GM12878 (cell line): Measurements from ENCODE around the gene OTULIN. TPM values are rescaled to one million over a fixed set of nuclear protein-coding genes. Genes with fewer than 3 reads are reported as not detected.

ENCODE experiments used
- ATAC-seq: fragments of 200-7000 bp; cut with Tn5 transposase; 3 replicates; pipeline ENCODE4 v1.9.1; 2020; ENCODE audit warnings: mild to moderate bottlenecking, moderate library complexity
- BruUV-seq: library from RNA; stranded (reverse); fragments of 400-500 nt; replicated peaks from 2 replicates; lab custom pipeline; 2021; lab: Mats Ljungman, UMichigan
- CTCF ChIA-PET: fragments of 300-600 bp; sonication (Branson Sonifier 250); formaldehyde crosslinking; extraction: SDS; loops from one replicate; lab custom pipeline; 2021; ENCODE audit warnings: inconsistent platforms; lab: Yijun Ruan, JAX
- POLR2A ChIA-PET: fragments of 350-600 bp; formaldehyde crosslinking; extraction: SDS; loops from one replicate; lab custom pipeline; 2021; ENCODE audit warnings: inconsistent platforms; lab: Charles Lee
- RAD21 ChIA-PET: fragments of 300-600 bp; sonication (Branson Sonifier 250); formaldehyde crosslinking; loops from one replicate; lab custom pipeline; 2023; ENCODE audit warnings: antibody characterized with exemption; ENCODE audit not compliant: unreplicated experiment; lab: Charles Lee
- SMC1A ChIA-PET: fragments of 300-600 bp; sonication (Branson Sonifier 250); formaldehyde crosslinking; loops from one replicate; lab custom pipeline; 2023; ENCODE audit not compliant: unreplicated experiment, uncharacterized antibody; lab: Charles Lee
- DNase-seq: peaks from one replicate; pipeline ENCODE4 v3.0.0-alpha.2; 2011; ENCODE audit warnings: low read depth, low spot score
- FAIRE-seq: peaks from 3 replicates; lab custom pipeline; 2011; peaks lifted over from hg19 to GRCh38; lab: Jason Lieb, UNC
- H2AFZ ChIP-seq: 2 replicates; pipeline ENCODE4 v1.6.0; 2011; ENCODE audit warnings: low read depth, low read length, control low read depth; ENCODE audit not compliant: control insufficient read depth
- H3K27ac ChIP-seq: 2 replicates; pipeline ENCODE4 v1.5.1; 2011; ENCODE audit warnings: control low read depth; ENCODE audit not compliant: control insufficient read depth, insufficient read depth
- H3K27me3 ChIP-seq, 2 experiments: replicated peaks in 1 of 2; 2 replicates each; pipeline versions ENCODE4 v1.6.0 to v1.6.1; 2011; ENCODE audit warnings: low read length in 1 of 2; ENCODE audit not compliant: control insufficient read depth in 2 of 2, insufficient read depth in 2 of 2
- H3K36me3 ChIP-seq, 2 experiments: 2 replicates each; pipeline ENCODE4 v1.5.1; 2011; ENCODE audit warnings: low read length in 1 of 2; ENCODE audit not compliant: control insufficient read depth in 2 of 2, insufficient read depth in 2 of 2
- H3K4me1 ChIP-seq: 2 replicates; pipeline ENCODE4 v1.6.1; 2011; ENCODE audit warnings: mild to moderate bottlenecking, low read length, moderate library complexity, mixed read lengths; ENCODE audit not compliant: control insufficient read depth, insufficient read depth
- H3K4me2 ChIP-seq: 2 replicates; pipeline ENCODE4 v1.6.0; 2011; ENCODE audit warnings: control low read depth; ENCODE audit not compliant: control insufficient read depth, insufficient read depth
- H3K4me3 ChIP-seq: fragments of 200-600 bp; sonication (generic); 2 replicates; pipeline ENCODE4 v1.5.1; 2016
- H3K79me2 ChIP-seq: 2 replicates; pipeline ENCODE4 v1.6.0; 2011; ENCODE audit warnings: low read length; ENCODE audit not compliant: control insufficient read depth, insufficient read depth
- H3K9ac ChIP-seq: 2 replicates; pipeline ENCODE4 v1.8.0; 2011; ENCODE audit warnings: low read length, control low read depth, mixed read lengths; ENCODE audit not compliant: control insufficient read depth, insufficient read depth
- H3K9me3 ChIP-seq: replicated peaks from 3 replicates; pipeline ENCODE4 v1.5.1; 2011; ENCODE audit warnings: mild to moderate bottlenecking, low read length; ENCODE audit not compliant: control insufficient read depth, insufficient read depth
- H4K20me1 ChIP-seq: 2 replicates; pipeline ENCODE4 v1.6.0; 2011; ENCODE audit not compliant: control insufficient read depth, insufficient read depth
- CHD2 ChIP-seq: IDR thresholded peaks from 2 replicates; pipeline ENCODE4 v1.6.1; 2011; ENCODE audit warnings: low read depth, low read length, improper control_type of control experiment, borderline replicate concordance
- ELK1 ChIP-seq: IDR thresholded peaks from 2 replicates; pipeline ENCODE4 v1.6.1; 2012; ENCODE audit warnings: low read depth, low read length, improper control_type of control experiment
- EP300 ChIP-seq, 2 experiments: fragments of 150-350 bp in 1 of 2; IDR thresholded peaks; 2 replicates each; pipeline ENCODE4 v1.6.1; 2011 to 2012; ENCODE audit warnings: low read depth in 2 of 2, low read length in 2 of 2, borderline replicate concordance in 1 of 2, improper control_type of control experiment in 1 of 2, inconsistent platforms in 1 of 2; ENCODE audit not compliant: control insufficient read depth in 1 of 2
- FOXM1 ChIP-seq: IDR thresholded peaks from 2 replicates; pipeline ENCODE4 v1.6.1; 2012; ENCODE audit warnings: low read depth, mild to moderate bottlenecking, inconsistent platforms, low read length, moderate library complexity
- IKZF2 ChIP-seq, 2 experiments: fragments of 450-650 bp; IDR thresholded peaks; 2 replicates each; pipeline ENCODE4 v1.6.1; 2017; ENCODE audit warnings: mild to moderate bottlenecking in 2 of 2, moderate library complexity in 2 of 2
- MEF2A ChIP-seq: IDR thresholded peaks from 2 replicates; pipeline ENCODE4 v1.6.1; 2011; ENCODE audit warnings: low read depth, mild to moderate bottlenecking, low read length, moderate library complexity; ENCODE audit not compliant: insufficient read depth
- MLLT1 ChIP-seq: fragments of 450-650 bp; IDR thresholded peaks from 2 replicates; pipeline ENCODE4 v1.6.1; 2016; ENCODE audit warnings: mild to moderate bottlenecking
- NBN ChIP-seq: fragments of 450-650 bp; IDR thresholded peaks from 2 replicates; pipeline ENCODE4 v1.6.1; 2016
- POU2F2 ChIP-seq: IDR thresholded peaks from 3 replicates; pipeline ENCODE4 v1.6.1; 2011; ENCODE audit warnings: low read depth, mild to moderate bottlenecking, low read length, borderline replicate concordance
- SRF ChIP-seq, 2 experiments: IDR thresholded peaks; 2 replicates each; pipeline ENCODE4 v1.6.1; 2011; ENCODE audit warnings: low read depth in 2 of 2, low read length in 2 of 2, mild to moderate bottlenecking in 1 of 2, moderate library complexity in 1 of 2
- TBL1XR1 ChIP-seq: IDR thresholded peaks from 2 replicates; pipeline ENCODE4 v1.6.1; 2012; ENCODE audit warnings: low read depth, low read length, improper control_type of control experiment
- USF1 ChIP-seq: IDR thresholded peaks from 2 replicates; pipeline ENCODE4 v1.6.1; 2011; ENCODE audit warnings: borderline replicate concordance, low read depth, mild to moderate bottlenecking, moderate library complexity, mixed read lengths, low read length; ENCODE audit not compliant: insufficient read depth; ENCODE audit errors: extremely low read length
- WGBS: methylation state at CpG from one replicate; pipeline ENCODE4 v1.1.6; 2016; ENCODE audit warnings: low lambda C conversion rate; ENCODE audit not compliant: insufficient replicate concordance, insufficient coverage; ENCODE audit errors: missing lambda C conversion rate; 5-methylcytosine and 5-hydroxymethylcytosine counted together
- in situ Hi-C: fragments of 300-500 bp; cut with MboI; formaldehyde crosslinking; loops from 9 replicates; pipeline ENCODE4 v1.14.3; 2018; ENCODE audit warnings: mixed read lengths
- intact Hi-C: fragments of 100-400 bp; cut with micrococcal nuclease; formaldehyde crosslinking; loops from one replicate; pipeline ENCODE4 v1.14.2; 2022; ENCODE audit not compliant: unreplicated experiment
- polyA plus RNA-seq, 11 experiments: library from polyadenylated mRNA; depleted of rRNA in 4 of 11; unstranded in 6 of 11; stranded (reverse) in 5 of 11; fragments of >200 nt; fragmentation: Nextera tagmentation in 4 of 11; fragmentation: Illumina TruSeq in 1 of 11; extraction: Ambion mirVana in 4 of 11; extraction: Trizol in 1 of 11; gene quantifications; 1 replicate in 1 of 11; 2 replicates in 10 of 11; pipeline versions ENCODE4 v1.2.1 to v1.2.3, GENCODE V29; 2011 to 2016; ENCODE audit warnings: inconsistent platforms in 2 of 11, missing spikeins in 2 of 11, low read depth in 1 of 11
- total RNA-seq, 4 experiments: library from RNA; depleted of rRNA in 3 of 4; stranded (reverse); fragments of >200 nt in 3 of 4; fragmentation: Illumina TruSeq in 1 of 4; extraction: Trizol in 1 of 4; gene quantifications; 2 replicates each; pipeline versions ENCODE4 v1.2.1 to v1.2.3, GENCODE V29; 2013 to 2021

Gene OTULIN
- total and polyA plus RNA-seq, 10 of the 15 experiments (the other 5 are each of a cell fraction or from before 2014, with no cell fraction given): 6.6 to 70.5 (median 28.7) TPM

GRCh38 chr5:14663734-14664269, 716 bp upstream of the OTULIN start (continued):
- TF ChIP-seq SRF (IDR thresholded peaks at IDR 0.05; ENCODE audit: low read depth in 2 of 2, low read length in 2 of 2): peak; percentile 25 to 89; a peak in 2 of 4 replicates
- no peak for TF ChIP-seq EP300 (IDR thresholded peaks at IDR 0.05; ENCODE audit: borderline replicate concordance in 1 of 2, control insufficient read depth in 1 of 2, low read depth in 2 of 2, low read length in 2 of 2)
- 0 out of 2 replicates have a peak, but pooled peaks have one; percentile 3 for TF ChIP-seq CHD2

GRCh38 chr5:14665101-14665822, 744 bp downstream of the OTULIN start:
- POLR2A ChIA-PET: interaction anchor here (1.1 to 3.2 kb wide), 2 partner anchors 8 to 12 kb away, joined by 3 to 31 read pairs; no protein-coding TSS in a partner anchor
- CTCF ChIA-PET: no interaction called here
- H3K4me1 ChIP-seq: peaks cover 8% of the 10 kb centered on the region
- ATAC-seq: no peak
- TSS peak; percentile 61 for BruUV-seq
- peaks cover 82% of the 10 kb centered on the region for H3K79me2 ChIP-seq
- SMC1A ChIA-PET: interaction anchor here (5.0 kb wide), 1 partner anchor 12 kb away, joined by 55 read pairs; no protein-coding TSS in a partner anchor
- no peaks in the 10 kb centered on the region for H4K20me1 ChIP-seq
- H3K27ac ChIP-seq: peak overlapping the region; percentile 90
- RAD21 ChIA-PET: no interaction called here
- no peaks in the 10 kb centered on the region for H3K27me3 ChIP-seq
- H3K9me3 ChIP-seq: no peaks in the 10 kb centered on the region; the same call in 1 of the 3 replicates
- no peak for DNase-seq
- H3K36me3 ChIP-seq: 0 out of 4 replicates have a peak, but pooled peaks cover 0 to 5% of the 10 kb centered on the region in 2 experiments
- H3K4me2 ChIP-seq: peak overlapping the region; percentile 94
- intact Hi-C loops: loop anchor here (5.0 kb wide), 2 partner anchors 413 to 518 kb away; no protein-coding TSS in a partner anchor
- under 1% methylated on average over 21 of the region's 21 CpGs for WGBS
- no peak overlapping the region for H2AFZ ChIP-seq
- H3K9ac ChIP-seq: peak overlapping the region; percentile 94
- no peak for FAIRE-seq
- in situ Hi-C loops: loop anchor here (25.0 kb wide), 1 partner anchor 503 kb away; no protein-coding TSS in a partner anchor
- peak overlapping the region; percentile 84 for H3K4me3 ChIP-seq
- no peak for TF ChIP-seq FOXM1
- no peak for TF ChIP-seq ELK1
- no peak for TF ChIP-seq TBL1XR1
- TF ChIP-seq POU2F2: no peak
- TF ChIP-seq MLLT1: no peak
- TF ChIP-seq IKZF2 (IDR thresholded peaks at IDR 0.05): peak in 1 of 2 experiments; percentile 52; a peak in 2 of 4 replicates
- no peak for TF ChIP-seq USF1
- no peak for TF ChIP-seq MEF2A
- TF ChIP-seq NBN: no peak
